ENCODE measurements around the gene ACLY.

DNA sequence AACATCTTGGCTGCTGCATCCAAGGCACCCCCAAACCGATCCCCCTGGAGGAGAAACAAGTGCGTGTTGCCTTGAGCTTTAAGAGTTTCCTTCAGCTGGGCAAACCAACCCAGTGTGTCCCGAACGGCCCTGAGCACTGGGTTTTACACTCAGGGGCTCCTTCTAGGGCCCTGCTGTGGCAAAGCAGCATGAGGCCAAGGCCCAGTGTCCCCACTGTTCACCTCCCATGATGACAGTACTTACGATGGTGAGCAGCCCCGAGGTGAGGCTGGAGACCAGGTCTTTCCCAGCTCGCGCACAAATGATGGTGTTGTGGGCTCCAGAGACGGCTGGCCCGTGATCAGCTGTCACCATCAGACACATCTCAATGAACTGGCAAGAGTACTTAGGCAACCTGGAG is 47.0 kb downstream of the ACLY start:
- TF ChIP-seq GATA3 (IDR thresholded peaks at IDR 0.05; ENCODE audit: low read depth, low read length) (no peak), GATA2 (IDR thresholded peaks at IDR 0.05; ENCODE audit: low read depth, low read length) (no peak)

Measured in SH-SY5Y (cell line).